ENCODE measurements around the gene PELI2. TPM values are rescaled to one million over a fixed set of nuclear protein-coding genes. Genes with fewer than 3 reads are reported as not detected.

Gene PELI2, protein sequence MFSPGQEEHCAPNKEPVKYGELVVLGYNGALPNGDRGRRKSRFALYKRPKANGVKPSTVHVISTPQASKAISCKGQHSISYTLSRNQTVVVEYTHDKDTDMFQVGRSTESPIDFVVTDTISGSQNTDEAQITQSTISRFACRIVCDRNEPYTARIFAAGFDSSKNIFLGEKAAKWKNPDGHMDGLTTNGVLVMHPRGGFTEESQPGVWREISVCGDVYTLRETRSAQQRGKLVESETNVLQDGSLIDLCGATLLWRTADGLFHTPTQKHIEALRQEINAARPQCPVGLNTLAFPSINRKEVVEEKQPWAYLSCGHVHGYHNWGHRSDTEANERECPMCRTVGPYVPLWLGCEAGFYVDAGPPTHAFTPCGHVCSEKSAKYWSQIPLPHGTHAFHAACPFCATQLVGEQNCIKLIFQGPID
- total RNA-seq, result 1 to 10 TPM; 2.5 to 5.8 (median 4.2) TPM

DNA sequence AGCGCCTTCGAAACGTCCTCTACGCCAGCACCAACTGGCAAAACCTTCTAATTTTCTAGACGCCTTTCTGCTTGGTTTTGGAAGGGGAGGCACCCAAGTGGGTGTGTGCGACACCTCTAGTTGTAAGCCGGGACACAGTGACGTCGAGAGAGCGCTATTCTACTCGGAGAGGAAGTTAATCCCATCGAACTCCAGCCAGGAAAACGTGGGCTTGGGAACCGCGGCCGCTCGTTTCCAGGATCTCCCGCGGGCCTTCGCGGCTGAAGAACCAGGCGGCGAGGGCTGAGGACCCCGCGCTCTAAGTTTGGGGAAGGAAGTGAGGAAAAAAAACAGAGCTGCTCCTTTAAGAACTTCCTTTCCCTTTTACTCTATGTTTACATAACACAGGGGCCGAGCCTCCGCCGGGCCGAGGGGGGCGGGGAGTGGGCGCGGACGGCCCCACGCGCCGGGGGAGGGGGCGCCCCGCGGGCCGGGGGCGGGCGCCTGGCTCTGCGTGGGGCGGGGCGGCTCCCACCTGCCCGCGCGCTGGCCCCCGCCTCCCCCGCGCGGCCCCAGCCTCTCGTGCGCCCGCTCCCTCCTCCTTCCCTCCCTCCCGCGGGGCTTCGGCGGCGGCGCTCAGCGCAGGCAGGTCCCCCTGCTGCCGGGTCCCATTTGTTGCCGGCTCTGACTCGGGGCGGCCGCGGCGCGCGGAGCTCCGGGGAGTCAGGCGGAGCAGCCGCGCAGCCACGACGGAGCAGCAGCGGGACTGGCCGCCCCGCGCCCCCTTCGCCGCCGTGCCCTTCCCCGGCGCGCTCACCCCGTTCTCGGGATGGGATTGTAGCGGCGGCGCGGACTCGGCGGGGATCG, at the start of gene PELI2:
Gene PELI2, plus strand, starts transcription at position 647 of the 846 bp plus-strand sequence. CDS start 250 bp downstream, outside the sequence.
- no peaks in the 10 kb centered on the region for H3K36me3 ChIP-seq
- in situ Hi-C loops (cut with MboI; ENCODE audit: low sequenced_read_pairs in 4 of 4), result no loop called here
- TF ChIP-seq, protein P1, sequence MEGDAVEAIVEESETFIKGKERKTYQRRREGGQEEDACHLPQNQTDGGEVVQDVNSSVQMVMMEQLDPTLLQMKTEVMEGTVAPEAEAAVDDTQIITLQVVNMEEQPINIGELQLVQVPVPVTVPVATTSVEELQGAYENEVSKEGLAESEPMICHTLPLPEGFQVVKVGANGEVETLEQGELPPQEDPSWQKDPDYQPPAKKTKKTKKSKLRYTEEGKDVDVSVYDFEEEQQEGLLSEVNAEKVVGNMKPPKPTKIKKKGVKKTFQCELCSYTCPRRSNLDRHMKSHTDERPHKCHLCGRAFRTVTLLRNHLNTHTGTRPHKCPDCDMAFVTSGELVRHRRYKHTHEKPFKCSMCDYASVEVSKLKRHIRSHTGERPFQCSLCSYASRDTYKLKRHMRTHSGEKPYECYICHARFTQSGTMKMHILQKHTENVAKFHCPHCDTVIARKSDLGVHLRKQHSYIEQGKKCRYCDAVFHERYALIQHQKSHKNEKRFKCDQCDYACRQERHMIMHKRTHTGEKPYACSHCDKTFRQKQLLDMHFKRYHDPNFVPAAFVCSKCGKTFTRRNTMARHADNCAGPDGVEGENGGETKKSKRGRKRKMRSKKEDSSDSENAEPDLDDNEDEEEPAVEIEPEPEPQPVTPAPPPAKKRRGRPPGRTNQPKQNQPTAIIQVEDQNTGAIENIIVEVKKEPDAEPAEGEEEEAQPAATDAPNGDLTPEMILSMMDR (IDR thresholded peaks at IDR 0.05 in 4 of 5, conservative IDR thresholded peaks at IDR 0.05 in 1 of 5), result peak in 1 of 5 experiments; percentile 20
- TF ChIP-seq POLR2A (IDR thresholded peaks at IDR 0.05), result peak; percentile 54 to 76
- H3K27ac ChIP-seq, result peak within 1 kb of the TSS; percentile 75 to 87 (median 82)
- H3K27me3 ChIP-seq, result no peaks in the 10 kb centered on the region
- intact Hi-C loops (cut with DNase I; ENCODE audit: low total_unique reads), result loop anchor here (2.0 to 5.0 kb wide), 3 partner anchors 79 to 411 kb away; no protein-coding TSS in a partner anchor
- peak; percentile 76 to 83 for ATAC-seq
- peak within 1 kb of the TSS; percentile 71 to 86 (median 78) for H3K4me3 ChIP-seq
- no peaks in the 10 kb centered on the region for H3K9me3 ChIP-seq
- peak; percentile 32 to 62 for DNase-seq
- H3K4me1 ChIP-seq, result peaks cover 8 to 11% of the 10 kb centered on the region in 2 donors

DNA sequence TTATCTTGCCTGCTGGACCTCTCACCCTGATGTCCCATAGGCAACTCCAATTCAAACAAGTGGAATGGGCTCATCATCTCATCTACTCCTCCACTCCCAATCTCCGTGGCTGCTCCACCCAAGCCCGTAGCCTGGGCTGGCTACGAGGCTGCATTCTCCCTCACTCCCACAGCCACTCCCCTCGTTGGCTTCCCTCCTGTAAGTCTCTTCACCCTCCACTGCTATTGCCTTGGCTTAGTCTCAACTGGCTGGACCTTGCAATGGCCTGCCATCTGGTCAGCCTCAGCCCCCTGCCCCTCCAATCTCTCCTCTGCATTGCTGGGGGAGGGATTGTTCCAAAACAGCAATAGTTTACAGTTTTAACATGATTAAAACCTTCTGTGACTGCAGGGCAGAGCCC, 44.4 kb upstream of the PELI2 start:
- H3K27me3 ChIP-seq, result no peaks in the 10 kb centered on the region
- TF ChIP-seq POLR2A (IDR thresholded peaks at IDR 0.05), result no peak
- TF ChIP-seq, protein P1 (IDR thresholded peaks at IDR 0.05 in 4 of 5, conservative IDR thresholded peaks at IDR 0.05 in 1 of 5), result no peak
- ATAC-seq, result no peak
- H3K9me3 ChIP-seq, result no peaks in the 10 kb centered on the region
- in situ Hi-C loops (cut with MboI; ENCODE audit: low sequenced_read_pairs in 4 of 4), result no loop called here
- intact Hi-C loops (cut with DNase I; ENCODE audit: low total_unique reads), result no loop called here
- DNase-seq, result no peak
- no peaks in the 10 kb centered on the region for H3K4me1 ChIP-seq
- no peaks in the 10 kb centered on the region for H3K36me3 ChIP-seq
- no peak overlapping the region for H3K27ac ChIP-seq
- no peak overlapping the region for H3K4me3 ChIP-seq

DNA sequence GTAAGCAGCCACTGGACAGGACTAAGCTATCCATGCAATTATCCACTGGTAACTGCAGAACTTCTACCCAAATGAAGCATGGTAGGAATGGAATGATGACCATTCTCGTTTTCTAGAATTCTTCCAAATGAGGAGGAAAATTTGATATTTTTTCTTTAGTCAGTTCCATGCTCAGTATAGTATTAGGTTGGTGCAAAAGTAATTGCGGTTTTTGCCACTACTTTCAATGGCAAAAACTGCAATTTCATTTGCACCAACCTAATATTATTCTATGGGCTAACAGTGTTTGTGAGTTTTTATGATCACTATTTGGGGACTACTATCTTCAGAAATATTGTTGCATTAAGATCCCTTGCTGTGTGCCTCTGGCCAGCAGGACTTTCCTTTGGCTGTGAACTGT, 42.9 kb upstream of the PELI2 start:
- ATAC-seq, result no peak
- intact Hi-C loops (cut with DNase I; ENCODE audit: low total_unique reads), result no loop called here
- no peaks in the 10 kb centered on the region for H3K36me3 ChIP-seq
- H3K4me1 ChIP-seq, result no peaks in the 10 kb centered on the region
- no peaks in the 10 kb centered on the region for H3K27me3 ChIP-seq
- in situ Hi-C loops (cut with MboI; ENCODE audit: low sequenced_read_pairs in 4 of 4), result no loop called here
- H3K9me3 ChIP-seq, result no peaks in the 10 kb centered on the region
- no peak for DNase-seq
- no peak overlapping the region for H3K4me3 ChIP-seq
- no peak overlapping the region for H3K27ac ChIP-seq
- no peak for TF ChIP-seq POLR2A (IDR thresholded peaks at IDR 0.05)
- TF ChIP-seq, protein P1 (IDR thresholded peaks at IDR 0.05 in 4 of 5, conservative IDR thresholded peaks at IDR 0.05 in 1 of 5), result no peak

DNA sequence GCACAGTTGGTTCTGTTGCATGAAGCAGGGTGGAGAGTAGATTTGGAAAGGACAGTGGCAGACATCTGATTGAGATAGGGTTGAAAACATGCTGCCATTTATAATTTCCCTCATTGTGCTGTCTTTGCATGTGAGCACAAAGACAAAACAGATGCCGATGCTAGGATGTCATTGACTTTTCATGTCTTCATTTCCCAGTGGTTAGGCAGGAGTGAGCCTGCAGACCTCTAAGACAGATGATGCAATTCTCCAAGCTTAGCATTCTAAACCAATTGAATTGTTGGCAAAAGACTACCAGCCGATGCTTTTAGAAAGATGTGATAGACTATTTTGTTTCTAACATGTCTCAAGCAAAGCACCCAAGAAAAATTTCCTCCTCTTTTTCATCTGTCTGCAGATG, 37.1 kb upstream of the PELI2 start:
- Histone ChIP-seq H3K4me3 (no peak overlapping the region), H3K27me3 (no peaks in the 10 kb centered on the region), H3K36me3 (no peaks in the 10 kb centered on the region), H3K9me3 (no peaks in the 10 kb centered on the region), H3K27ac (no peak overlapping the region), H3K4me1 (no peaks in the 10 kb centered on the region)
- in situ Hi-C loops (cut with MboI; ENCODE audit: low sequenced_read_pairs in 4 of 4) (no loop called here), intact Hi-C loops (cut with DNase I; ENCODE audit: low total_unique reads) (no loop called here)
- TF ChIP-seq, protein P1 (IDR thresholded peaks at IDR 0.05 in 4 of 5, conservative IDR thresholded peaks at IDR 0.05 in 1 of 5), result no peak
- TF ChIP-seq POLR2A (IDR thresholded peaks at IDR 0.05), result no peak
- DNase-seq (no peak), ATAC-seq (no peak)
